ENCODE measurements around the gene STARD13.

The STARD13 gene

DNA sequence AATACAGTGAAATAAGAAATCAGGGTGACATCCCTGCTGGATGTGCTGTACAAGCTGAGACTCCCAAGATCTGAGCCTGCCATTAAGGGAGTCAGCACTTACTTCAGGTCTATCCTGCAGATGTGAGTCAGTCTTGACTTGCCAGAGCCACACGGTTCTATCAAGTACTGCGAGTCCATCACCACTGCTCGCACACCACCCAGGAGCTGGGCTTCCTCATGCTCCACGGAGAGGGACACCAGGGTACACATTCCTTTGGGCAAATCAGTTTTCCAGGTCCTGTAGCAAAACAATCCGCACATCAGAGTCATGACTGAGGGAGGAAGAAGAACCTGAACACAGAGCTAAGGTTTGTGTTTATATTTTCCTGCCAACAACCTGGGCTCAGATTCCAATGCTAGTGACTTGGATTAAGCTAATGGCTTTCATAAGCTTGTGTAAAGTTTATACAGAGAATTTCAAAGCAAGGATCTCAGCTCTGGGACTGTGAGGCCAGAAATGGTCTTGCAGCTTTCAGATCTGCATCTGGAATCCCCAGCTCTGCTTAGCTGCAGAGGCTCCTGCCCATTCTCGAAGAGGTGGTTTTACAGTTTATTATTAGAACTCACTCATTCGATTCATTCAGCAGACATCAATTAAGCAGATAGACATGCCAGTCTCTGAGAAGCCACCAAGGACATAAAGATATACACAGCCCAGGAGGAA lies 178.7 kb downstream of the STARD13 start:
- H3K4me3 ChIP-seq (ENCODE audit: insufficient read depth, low read depth, low read length, poor library complexity, severe bottlenecking) = no peak overlapping the region
- H3K36me3 ChIP-seq (ENCODE audit: control insufficient read depth, insufficient read depth, low read length) = no peaks in the 10 kb centered on the region
- no peak for DNase-seq
- no peaks in the 10 kb centered on the region for H3K4me1 ChIP-seq (ENCODE audit: control insufficient read depth, insufficient read depth, low read length, poor library complexity, severe bottlenecking)
- H3K9me3 ChIP-seq (ENCODE audit: control insufficient read depth, low read length) = no peaks in the 10 kb centered on the region
- no peaks in the 10 kb centered on the region for H3K27me3 ChIP-seq (replicated peaks; ENCODE audit: control insufficient read depth, insufficient read depth, low read length, poor library complexity, severe bottlenecking)
- no peak overlapping the region for H3K27ac ChIP-seq (ENCODE audit: insufficient read depth, low read length, poor library complexity, severe bottlenecking)

- H3K27me3 ChIP-seq (replicated peaks; ENCODE audit: control insufficient read depth, insufficient read depth, low read length, poor library complexity, severe bottlenecking) = no peaks in the 10 kb centered on the region
- no peak for DNase-seq
- H3K9me3 ChIP-seq (ENCODE audit: control insufficient read depth, low read length) = no peaks in the 10 kb centered on the region
- no peak overlapping the region for H3K4me3 ChIP-seq (ENCODE audit: insufficient read depth, low read depth, low read length, poor library complexity, severe bottlenecking)
- H3K4me1 ChIP-seq (ENCODE audit: control insufficient read depth, insufficient read depth, low read length, poor library complexity, severe bottlenecking) = no peaks in the 10 kb centered on the region
- H3K27ac ChIP-seq (ENCODE audit: insufficient read depth, low read length, poor library complexity, severe bottlenecking) = no peak overlapping the region
- no peaks in the 10 kb centered on the region for H3K36me3 ChIP-seq (ENCODE audit: control insufficient read depth, insufficient read depth, low read length)
These were observed 180.1 kb downstream of the STARD13 start for GRCh38 chr13:33105387-33106005.

DNA sequence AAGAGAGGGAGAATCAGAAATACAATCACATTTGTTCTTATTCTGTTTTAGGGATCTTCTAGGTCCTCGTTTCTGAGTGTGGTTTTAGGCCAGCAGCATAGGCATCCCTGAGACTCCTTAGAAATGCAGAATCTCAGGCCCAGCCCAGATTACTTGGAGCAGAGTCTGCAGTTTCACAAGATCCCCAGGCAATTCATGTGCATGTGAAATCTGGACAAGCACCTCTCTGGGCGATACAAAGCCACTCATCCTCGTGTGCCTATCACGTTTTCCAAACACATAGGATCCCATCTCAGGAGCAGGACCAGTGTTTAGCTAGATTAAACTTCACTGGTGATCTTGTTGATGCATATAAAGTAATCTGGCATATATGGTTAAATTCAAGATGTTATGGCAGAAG lies 182.1 kb downstream of the STARD13 start:
- H3K4me1 ChIP-seq (ENCODE audit: control insufficient read depth, insufficient read depth, low read length, poor library complexity, severe bottlenecking) = no peaks in the 10 kb centered on the region
- H3K27me3 ChIP-seq (replicated peaks; ENCODE audit: control insufficient read depth, insufficient read depth, low read length, poor library complexity, severe bottlenecking) = no peaks in the 10 kb centered on the region
- H3K9me3 ChIP-seq (ENCODE audit: control insufficient read depth, low read length) = no peaks in the 10 kb centered on the region
- H3K36me3 ChIP-seq (ENCODE audit: control insufficient read depth, insufficient read depth, low read length) = no peaks in the 10 kb centered on the region
- H3K27ac ChIP-seq (ENCODE audit: insufficient read depth, low read length, poor library complexity, severe bottlenecking) = no peak overlapping the region
- H3K4me3 ChIP-seq (ENCODE audit: insufficient read depth, low read depth, low read length, poor library complexity, severe bottlenecking) = no peak overlapping the region
- no peak for DNase-seq

- H3K9me3 ChIP-seq (ENCODE audit: control insufficient read depth, low read length) = no peaks in the 10 kb centered on the region
- no peak for DNase-seq
- no peak overlapping the region for H3K4me3 ChIP-seq (ENCODE audit: insufficient read depth, low read depth, low read length, poor library complexity, severe bottlenecking)
- H3K36me3 ChIP-seq (ENCODE audit: control insufficient read depth, insufficient read depth, low read length) = no peaks in the 10 kb centered on the region
- no peaks in the 10 kb centered on the region for H3K4me1 ChIP-seq (ENCODE audit: control insufficient read depth, insufficient read depth, low read length, poor library complexity, severe bottlenecking)
- H3K27me3 ChIP-seq (replicated peaks; ENCODE audit: control insufficient read depth, insufficient read depth, low read length, poor library complexity, severe bottlenecking) = no peaks in the 10 kb centered on the region
- H3K27ac ChIP-seq (ENCODE audit: insufficient read depth, low read length, poor library complexity, severe bottlenecking) = no peak overlapping the region
These were observed 183.7 kb downstream of the STARD13 start for GRCh38 chr13:33101835-33102234.

GRCh38 chr13:33100886-33101285 lies 184.7 kb downstream of the STARD13 start:
- H3K27me3 ChIP-seq (replicated peaks; ENCODE audit: control insufficient read depth, insufficient read depth, low read length, poor library complexity, severe bottlenecking) = no peaks in the 10 kb centered on the region
- no peaks in the 10 kb centered on the region for H3K9me3 ChIP-seq (ENCODE audit: control insufficient read depth, low read length)
- H3K27ac ChIP-seq (ENCODE audit: insufficient read depth, low read length, poor library complexity, severe bottlenecking) = no peak overlapping the region
- H3K4me1 ChIP-seq (ENCODE audit: control insufficient read depth, insufficient read depth, low read length, poor library complexity, severe bottlenecking) = no peaks in the 10 kb centered on the region
- no peak overlapping the region for H3K4me3 ChIP-seq (ENCODE audit: insufficient read depth, low read depth, low read length, poor library complexity, severe bottlenecking)
- no peaks in the 10 kb centered on the region for H3K36me3 ChIP-seq (ENCODE audit: control insufficient read depth, insufficient read depth, low read length)
- no peak for DNase-seq

DNA sequence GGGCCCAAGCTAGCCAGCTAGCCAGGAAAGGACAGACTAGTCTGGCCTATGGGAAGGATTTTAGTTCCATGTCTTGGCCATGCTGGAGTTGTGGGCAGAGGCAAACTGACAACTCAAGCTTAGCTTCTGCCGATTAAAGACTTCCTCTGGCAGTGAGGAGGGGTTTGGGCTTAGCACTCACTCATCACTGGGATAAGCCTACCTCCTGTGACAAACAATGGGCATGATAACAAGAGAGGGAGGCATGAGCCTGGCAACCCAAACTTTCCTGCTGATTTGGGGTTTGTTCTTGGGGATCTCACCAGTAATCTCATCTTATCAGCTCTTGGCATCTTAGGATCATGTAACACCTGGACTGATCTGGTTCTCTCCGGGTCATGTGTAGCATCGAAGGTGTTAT lies 185.7 kb downstream of the STARD13 start:
- Histone ChIP-seq H3K27ac (ENCODE audit: insufficient read depth, low read length, poor library complexity, severe bottlenecking) (no peak overlapping the region), H3K4me3 (ENCODE audit: insufficient read depth, low read depth, low read length, poor library complexity, severe bottlenecking) (no peak overlapping the region), H3K36me3 (ENCODE audit: control insufficient read depth, insufficient read depth, low read length) (no peaks in the 10 kb centered on the region), H3K27me3 (replicated peaks; ENCODE audit: control insufficient read depth, insufficient read depth, low read length, poor library complexity, severe bottlenecking) (no peaks in the 10 kb centered on the region), H3K9me3 (ENCODE audit: control insufficient read depth, low read length) (no peaks in the 10 kb centered on the region), H3K4me1 (ENCODE audit: control insufficient read depth, insufficient read depth, low read length, poor library complexity, severe bottlenecking) (no peaks in the 10 kb centered on the region)
- DNase-seq = no peak

- Histone ChIP-seq H3K27ac (ENCODE audit: insufficient read depth, low read length, poor library complexity, severe bottlenecking) (no peak overlapping the region), H3K9me3 (ENCODE audit: control insufficient read depth, low read length) (no peaks in the 10 kb centered on the region), H3K27me3 (replicated peaks; ENCODE audit: control insufficient read depth, insufficient read depth, low read length, poor library complexity, severe bottlenecking) (no peaks in the 10 kb centered on the region), H3K4me1 (ENCODE audit: control insufficient read depth, insufficient read depth, low read length, poor library complexity, severe bottlenecking) (no peaks in the 10 kb centered on the region), H3K4me3 (ENCODE audit: insufficient read depth, low read depth, low read length, poor library complexity, severe bottlenecking) (no peak overlapping the region), H3K36me3 (ENCODE audit: control insufficient read depth, insufficient read depth, low read length) (no peaks in the 10 kb centered on the region)
- no peak for DNase-seq
These were observed 188.5 kb downstream of the STARD13 start for GRCh38 chr13:33096886-33097605.

GRCh38 chr13:33092073-33092987 lies 193.2 kb downstream of the STARD13 start:
- Histone ChIP-seq H3K27ac (ENCODE audit: insufficient read depth, low read length, poor library complexity, severe bottlenecking) (no peak overlapping the region), H3K27me3 (replicated peaks; ENCODE audit: control insufficient read depth, insufficient read depth, low read length, poor library complexity, severe bottlenecking) (no peaks in the 10 kb centered on the region), H3K9me3 (ENCODE audit: control insufficient read depth, low read length) (no peaks in the 10 kb centered on the region), H3K4me3 (ENCODE audit: insufficient read depth, low read depth, low read length, poor library complexity, severe bottlenecking) (no peak overlapping the region), H3K36me3 (ENCODE audit: control insufficient read depth, insufficient read depth, low read length) (no peaks in the 10 kb centered on the region), H3K4me1 (ENCODE audit: control insufficient read depth, insufficient read depth, low read length, poor library complexity, severe bottlenecking) (no peaks in the 10 kb centered on the region)
- DNase-seq = no peak

DNA sequence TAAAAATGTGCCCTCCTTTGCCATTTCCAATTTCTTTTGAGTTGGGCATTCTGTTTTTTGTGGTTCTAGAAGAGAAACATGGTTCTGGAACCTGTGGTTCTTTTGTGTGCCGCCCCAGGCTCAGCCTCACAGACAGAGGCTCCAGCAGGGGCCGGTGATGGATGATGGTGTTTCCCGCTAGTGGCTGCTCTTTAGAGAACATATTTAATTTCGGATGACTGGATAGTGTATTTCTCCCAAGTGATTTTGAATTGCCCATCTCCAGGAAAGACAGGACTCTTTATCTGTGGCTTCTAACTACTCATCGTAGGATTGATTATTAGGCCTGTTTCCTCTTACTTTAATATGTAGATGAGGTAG lies 194.2 kb downstream of the STARD13 start:
- H3K4me1 ChIP-seq (ENCODE audit: control insufficient read depth, insufficient read depth, low read length, poor library complexity, severe bottlenecking) = no peaks in the 10 kb centered on the region
- no peaks in the 10 kb centered on the region for H3K9me3 ChIP-seq (ENCODE audit: control insufficient read depth, low read length)
- no peak for DNase-seq
- H3K4me3 ChIP-seq (ENCODE audit: insufficient read depth, low read depth, low read length, poor library complexity, severe bottlenecking) = no peak overlapping the region
- no peak overlapping the region for H3K27ac ChIP-seq (ENCODE audit: insufficient read depth, low read length, poor library complexity, severe bottlenecking)
- no peaks in the 10 kb centered on the region for H3K27me3 ChIP-seq (replicated peaks; ENCODE audit: control insufficient read depth, insufficient read depth, low read length, poor library complexity, severe bottlenecking)
- no peaks in the 10 kb centered on the region for H3K36me3 ChIP-seq (ENCODE audit: control insufficient read depth, insufficient read depth, low read length)
